22Rv1 (cell line): ENCODE measurements around the gene SRP72.

Experiments used
- CTCF ChIP-seq: fragments of 450-650 bp; IDR thresholded peaks from 2 replicates; pipeline ENCODE4 v1.5.1; 2017; ENCODE audit warnings: mild to moderate bottlenecking
- ZFX ChIP-seq: fragments of 450-650 bp; IDR thresholded peaks from 2 replicates; pipeline ENCODE4 v1.6.1; 2017; ENCODE audit warnings: antibody characterized with exemption, borderline replicate concordance

GRCh38 chr4:56505269-56506130 is 38.1 kb downstream of the SRP72 start, which contains the start of gene ARL9:
- no peak for TF ChIP-seq CTCF
- TF ChIP-seq ZFX: no peak
